Measurements from ENCODE around the gene B4GALT5. TPM values are rescaled to one million over a fixed set of nuclear protein-coding genes. Genes with fewer than 3 reads are reported as not detected.

The B4GALT5 gene
- polyA plus RNA-seq, 1 experiment, result 26.7 TPM

DNA sequence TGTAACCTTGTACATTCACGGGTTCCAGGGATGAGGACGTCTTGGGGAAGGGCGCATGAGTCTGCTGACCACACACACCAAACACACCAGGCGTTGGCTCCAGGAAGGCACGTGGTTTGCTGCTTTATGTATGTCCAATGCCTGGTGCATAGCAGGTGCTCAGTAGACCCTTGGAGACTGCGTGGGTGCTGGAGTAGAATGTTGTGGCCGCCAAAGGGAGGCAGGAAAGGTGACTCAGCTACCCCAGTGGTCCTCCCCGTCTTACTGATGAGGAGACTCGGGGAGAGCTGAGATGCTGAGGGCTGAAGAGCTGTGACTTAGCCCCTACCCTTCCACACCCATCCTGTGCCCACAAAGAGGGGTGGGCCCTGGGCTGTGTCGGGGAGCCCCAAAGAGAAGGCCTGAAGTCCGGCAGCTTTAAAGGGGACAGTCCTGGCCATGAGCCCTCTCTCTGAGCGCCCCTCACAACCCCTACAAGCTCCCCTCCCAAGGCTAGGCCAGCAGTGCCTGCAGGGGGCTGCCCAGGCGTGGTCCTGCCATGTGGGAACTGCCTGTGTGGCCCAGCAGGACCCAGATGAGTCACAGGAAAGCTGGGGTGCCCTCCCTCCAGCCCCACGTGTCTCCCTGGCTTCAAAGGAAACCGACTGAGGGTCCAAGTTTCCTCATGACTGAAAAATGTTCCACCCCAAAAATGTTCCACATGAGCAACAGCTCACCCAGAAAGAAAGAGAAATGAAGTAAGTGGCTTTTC, 117.7 kb downstream of the B4GALT5 start:
- H3K27me3 ChIP-seq (ENCODE audit: control insufficient read depth, insufficient read depth, low read length), result no peaks in the 10 kb centered on the region
- POLR2A ChIA-PET, result interaction anchor here (1.2 kb wide), 1 partner anchor 9 kb away, joined by 4 read pairs; no protein-coding TSS in a partner anchor
- no peak overlapping the region for H3K4me3 ChIP-seq (ENCODE audit: low read depth, low read length)
- CTCF ChIA-PET, result interaction anchor here (0.7 to 4.6 kb wide), 11 partner anchors 8 to 260 kb away, joined by 3 to 32 read pairs (median 4); no protein-coding TSS in a partner anchor
- H3K36me3 ChIP-seq (ENCODE audit: control insufficient read depth, insufficient read depth, low read length), result no peaks in the 10 kb centered on the region
- DNase-seq (ENCODE audit: low read depth), result no peak
- TF ChIP-seq, protein P1, sequence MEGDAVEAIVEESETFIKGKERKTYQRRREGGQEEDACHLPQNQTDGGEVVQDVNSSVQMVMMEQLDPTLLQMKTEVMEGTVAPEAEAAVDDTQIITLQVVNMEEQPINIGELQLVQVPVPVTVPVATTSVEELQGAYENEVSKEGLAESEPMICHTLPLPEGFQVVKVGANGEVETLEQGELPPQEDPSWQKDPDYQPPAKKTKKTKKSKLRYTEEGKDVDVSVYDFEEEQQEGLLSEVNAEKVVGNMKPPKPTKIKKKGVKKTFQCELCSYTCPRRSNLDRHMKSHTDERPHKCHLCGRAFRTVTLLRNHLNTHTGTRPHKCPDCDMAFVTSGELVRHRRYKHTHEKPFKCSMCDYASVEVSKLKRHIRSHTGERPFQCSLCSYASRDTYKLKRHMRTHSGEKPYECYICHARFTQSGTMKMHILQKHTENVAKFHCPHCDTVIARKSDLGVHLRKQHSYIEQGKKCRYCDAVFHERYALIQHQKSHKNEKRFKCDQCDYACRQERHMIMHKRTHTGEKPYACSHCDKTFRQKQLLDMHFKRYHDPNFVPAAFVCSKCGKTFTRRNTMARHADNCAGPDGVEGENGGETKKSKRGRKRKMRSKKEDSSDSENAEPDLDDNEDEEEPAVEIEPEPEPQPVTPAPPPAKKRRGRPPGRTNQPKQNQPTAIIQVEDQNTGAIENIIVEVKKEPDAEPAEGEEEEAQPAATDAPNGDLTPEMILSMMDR (IDR thresholded peaks at IDR 0.05; ENCODE audit: insufficient read depth, low read depth, low read length), result no peak

DNA sequence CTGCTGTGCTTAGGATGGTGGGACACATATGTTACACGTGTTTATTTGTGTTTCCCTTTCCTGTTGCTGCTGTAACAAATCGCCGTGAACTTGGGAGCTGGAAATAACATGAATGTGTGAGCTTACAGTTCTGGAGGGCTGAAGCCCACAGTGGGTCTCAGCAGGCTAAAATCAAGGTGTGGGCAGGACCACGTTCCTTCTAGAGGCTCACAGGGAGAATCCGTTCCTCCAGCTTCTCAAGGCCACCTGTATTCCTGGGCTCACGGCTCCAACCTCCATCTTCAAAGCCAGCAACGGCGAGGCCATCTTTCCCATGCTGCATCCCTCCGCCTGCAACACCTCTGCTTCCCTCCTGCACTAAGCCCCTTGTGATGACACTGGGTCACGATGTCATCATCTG, 118.3 kb downstream of the B4GALT5 start:
- ChIA-PET CTCF (interaction anchor here (0.7 to 4.6 kb wide), 7 partner anchors 9 to 260 kb away, joined by 3 to 32 read pairs (median 4); no protein-coding TSS in a partner anchor), POLR2A (interaction anchor here (1.2 kb wide), 1 partner anchor 9 kb away, joined by 4 read pairs; no protein-coding TSS in a partner anchor)

DNA sequence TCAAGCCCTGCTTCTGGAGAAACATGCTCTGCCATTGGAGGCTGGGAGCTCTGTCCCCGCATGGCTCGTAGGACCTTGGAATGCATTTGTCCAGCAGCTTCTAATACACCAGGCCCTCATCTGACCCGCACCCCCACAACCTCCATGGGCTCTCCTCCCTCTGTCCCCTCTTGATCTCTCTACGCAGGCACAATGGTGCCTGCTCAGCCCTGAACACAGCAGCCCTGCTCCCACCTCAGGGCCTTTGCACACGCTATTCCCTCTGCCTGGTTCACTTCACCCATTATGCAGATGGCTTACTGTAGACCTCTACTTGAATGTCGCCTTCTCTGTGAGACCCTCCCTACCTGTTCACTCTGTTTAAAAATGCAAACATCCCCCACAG, 118.8 kb downstream of the B4GALT5 start:
- ChIA-PET POLR2A (no interaction called here), CTCF (interaction anchor here (0.9 to 4.6 kb wide), 7 partner anchors 8 to 86 kb away, joined by 3 to 32 read pairs (median 4); no protein-coding TSS in a partner anchor)
- no peak for DNase-seq (ENCODE audit: low read depth)

More for the DNA sequence above, 118.3 kb downstream of the B4GALT5 start:
- Histone ChIP-seq H3K27me3 (ENCODE audit: control insufficient read depth, insufficient read depth, low read length) (no peaks in the 10 kb centered on the region), H3K36me3 (ENCODE audit: control insufficient read depth, insufficient read depth, low read length) (no peaks in the 10 kb centered on the region), H3K4me3 (ENCODE audit: low read depth, low read length) (no peak overlapping the region)
- TF ChIP-seq, protein P1 (IDR thresholded peaks at IDR 0.05; ENCODE audit: insufficient read depth, low read depth, low read length), result no peak
- DNase-seq (ENCODE audit: low read depth), result no peak

DNA sequence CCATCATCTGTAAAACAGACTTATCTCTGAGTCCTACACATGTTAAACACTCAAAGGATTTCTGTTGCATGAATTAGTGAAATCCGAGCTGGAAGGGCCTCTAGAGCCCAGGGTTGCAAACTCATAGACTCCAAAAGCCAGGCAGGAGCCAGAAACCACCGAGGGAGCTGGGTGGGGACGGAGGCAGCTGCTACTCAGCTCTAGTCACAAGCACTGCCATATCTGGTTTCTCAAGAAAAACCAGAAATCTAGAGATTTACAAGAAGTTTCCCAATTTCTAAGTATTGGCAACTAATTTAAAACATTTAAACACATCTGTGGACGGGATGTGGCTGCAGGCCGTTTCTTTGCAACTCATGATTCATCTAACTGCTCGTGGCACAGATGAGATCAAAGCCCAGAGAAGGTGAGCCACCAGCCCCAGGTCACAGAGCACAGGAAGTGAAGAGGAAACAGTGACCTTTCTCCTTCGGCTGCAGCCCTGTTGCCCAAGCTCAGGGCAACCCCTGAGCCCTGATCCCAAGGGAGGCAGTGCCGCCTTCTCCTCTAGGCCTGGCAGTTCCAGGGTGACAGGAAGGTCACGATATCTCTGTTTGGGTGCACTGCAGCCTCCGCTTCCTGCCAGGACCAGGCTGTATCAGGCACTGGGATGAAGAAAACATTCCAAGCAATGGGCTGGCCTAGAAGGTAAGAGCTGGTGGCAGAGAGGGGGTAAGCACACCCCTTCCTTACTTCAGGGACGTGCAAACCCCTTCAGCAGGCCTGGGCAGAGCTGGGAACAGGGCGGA, 119.3 kb downstream of the B4GALT5 start:
- CTCF ChIA-PET, result interaction anchor here (0.9 to 4.6 kb wide), 9 partner anchors 9 to 85 kb away, joined by 3 to 32 read pairs (median 3); no protein-coding TSS in a partner anchor
- H3K27me3 ChIP-seq (ENCODE audit: control insufficient read depth, insufficient read depth, low read length), result no peaks in the 10 kb centered on the region

More for the DNA sequence above, 118.8 kb downstream of the B4GALT5 start:
- Histone ChIP-seq H3K36me3 (ENCODE audit: control insufficient read depth, insufficient read depth, low read length) (no peaks in the 10 kb centered on the region), H3K27me3 (ENCODE audit: control insufficient read depth, insufficient read depth, low read length) (no peaks in the 10 kb centered on the region), H3K4me3 (ENCODE audit: low read depth, low read length) (no peak overlapping the region)
- TF ChIP-seq, protein P1 (IDR thresholded peaks at IDR 0.05; ENCODE audit: insufficient read depth, low read depth, low read length), result no peak

More for the DNA sequence above, 119.3 kb downstream of the B4GALT5 start:
- DNase-seq (ENCODE audit: low read depth), result peak; percentile 92
- Histone ChIP-seq H3K36me3 (ENCODE audit: control insufficient read depth, insufficient read depth, low read length) (no peaks in the 10 kb centered on the region), H3K4me3 (ENCODE audit: low read depth, low read length) (no peak overlapping the region)
- TF ChIP-seq, protein P1 (IDR thresholded peaks at IDR 0.05; ENCODE audit: insufficient read depth, low read depth, low read length), result no peak
- POLR2A ChIA-PET, result interaction anchor here (0.5 to 0.8 kb wide), 3 partner anchors 9 to 188 kb away, joined by 3 to 5 read pairs (median 5); no protein-coding TSS in a partner anchor

All from BJ (cell line).